CD4-positive, alpha-beta memory T cell (primary cell): Measurements from ENCODE around the gene MFAP1. TPM values are rescaled to one million over a fixed set of nuclear protein-coding genes. Genes with fewer than 3 reads are reported as not detected.
"Not testable (repeated sequence)": the region's sequence is repeated elsewhere in the genome, so short reads cannot be mapped to it uniquely, and the experiment has no call there.

ENCODE experiments used
- CTCF ChIA-PET: fragments of 350-600 bp; sonication (Branson Sonifier 250); formaldehyde crosslinking; loops from one replicate; lab custom pipeline; 2021; ENCODE audit warnings: inconsistent platforms; ENCODE audit not compliant: partially characterized antibody; lab: Charles Lee
- POLR2A ChIA-PET: fragments of 350-600 bp; sonication (Branson Sonifier 250); formaldehyde crosslinking; loops from one replicate; lab custom pipeline; 2021; ENCODE audit not compliant: partially characterized antibody; lab: Charles Lee
- DNase-seq, 5 donors: peaks; one replicate each; pipeline versions ENCODE4 v3.0.0 to v3.0.0-alpha.2; 2020 to 2022; ENCODE audit warnings: mixed read lengths in 1 of 5
- H3K27ac ChIP-seq: one replicate; pipeline ENCODE4 v1.7.0; 2013; ENCODE audit warnings: low read depth, low read length
- H3K27me3 ChIP-seq: 2 replicates; pipeline ENCODE4 v1.7.0; 2013; ENCODE audit warnings: mild to moderate bottlenecking, low read length, moderate library complexity; ENCODE audit not compliant: insufficient read depth
- H3K36me3 ChIP-seq: 2 replicates; pipeline ENCODE4 v1.7.0; 2013; ENCODE audit warnings: mild to moderate bottlenecking, low read length, moderate library complexity; ENCODE audit not compliant: insufficient read depth
- H3K4me1 ChIP-seq: 2 replicates; pipeline ENCODE4 v1.7.0; 2013; ENCODE audit warnings: mild to moderate bottlenecking, low read length, moderate library complexity; ENCODE audit not compliant: insufficient read depth
- H3K4me3 ChIP-seq, 2 donors: one replicate each; pipeline ENCODE4 v1.7.0; 2013; ENCODE audit warnings: low read length in 2 of 2, mild to moderate bottlenecking in 1 of 2
- H3K9me3 ChIP-seq, 2 donors: one replicate each; pipeline ENCODE4 v1.7.0; 2013; ENCODE audit warnings: low read length in 2 of 2, control low read depth in 1 of 2; ENCODE audit not compliant: control insufficient read depth in 1 of 2
- H3K27ac Mint-ChIP-seq, 7 donors: one replicate each; pipeline ENCODE4 v1.8.0; 2020 to 2021; ENCODE audit warnings: mixed read lengths in 7 of 7, mild to moderate bottlenecking in 6 of 7, inconsistent platforms in 3 of 7, moderate library complexity in 3 of 7
- H3K27me3 Mint-ChIP-seq, 2 donors: one replicate each; pipeline ENCODE4 v1.8.0; 2020 to 2021; ENCODE audit warnings: mixed read lengths in 2 of 2
- H3K36me3 Mint-ChIP-seq, 2 donors: one replicate each; pipeline ENCODE4 v1.8.0; 2020 to 2021; ENCODE audit warnings: mixed read lengths in 2 of 2, inconsistent platforms in 1 of 2, mild to moderate bottlenecking in 1 of 2
- H3K4me1 Mint-ChIP-seq, 4 donors: one replicate each; pipeline ENCODE4 v1.8.0; 2020 to 2021; ENCODE audit warnings: mixed read lengths in 4 of 4, mild to moderate bottlenecking in 1 of 4
- H3K4me3 Mint-ChIP-seq, 8 donors: one replicate each; pipeline ENCODE4 v1.8.0; 2020 to 2021; ENCODE audit warnings: mixed read lengths in 8 of 8, mild to moderate bottlenecking in 7 of 8, moderate library complexity in 6 of 8, inconsistent platforms in 3 of 8
- H3K9me3 Mint-ChIP-seq, 8 donors: one replicate each; pipeline ENCODE4 v1.8.0; 2020 to 2021; ENCODE audit warnings: mixed read lengths in 8 of 8, mild to moderate bottlenecking in 5 of 8, inconsistent platforms in 3 of 8, moderate library complexity in 1 of 8
- intact Hi-C: fragments of 100-400 bp; cut with micrococcal nuclease; formaldehyde crosslinking; loops from one replicate; pipeline ENCODE4 v1.15.1; 2023
- polyA plus RNA-seq, 2 donors: library from polyadenylated mRNA; unstranded; fragments of 300-500 nt; fragmentation: Illumina TruSeq; gene quantifications; one replicate each; pipeline ENCODE4 v1.2.3, GENCODE V29; 2021
- total RNA-seq, 2 experiments: library from RNA; stranded (reverse); gene quantifications; one replicate each; pipeline ENCODE4 v1.2.3, GENCODE V29; 2021

MFAP1 gene
- total and polyA plus RNA-seq, 4 experiments from 2014 or later, result 5.4 to 25.9 (median 23.7) TPM

- H3K27me3 Mint-ChIP-seq, H3K9me3 ChIP-seq, H3K27me3 ChIP-seq, intact Hi-C loops, DNase-seq, H3K27ac ChIP-seq, H3K9me3 Mint-ChIP-seq, H3K4me3 ChIP-seq, CTCF ChIA-PET, H3K36me3 ChIP-seq: not testable (repeated sequence)
- Mint-ChIP-seq H3K36me3 (peaks cover 22 to 23% of the 10 kb centered on the region in 2 donors), H3K4me3 (peak overlapping the region in 3 of 8 donors; percentile 11 to 45 (median 27)), H3K4me1 (peaks cover 19 to 49% (median 33%) of the 10 kb centered on the region in 4 donors), H3K27ac (peak overlapping the region in 6 of 7 donors; percentile 46 to 93 (median 70))
- POLR2A ChIA-PET, result interaction anchor here (1.2 to 1.7 kb wide), 4 partner anchors 10 to 55 kb away, joined by 4 to 5 read pairs (median 4); partner anchors contain the start of genes ELL3, HYPK and SERINC4
- peaks cover 37% of the 10 kb centered on the region for H3K4me1 ChIP-seq
Measured at GRCh38 chr15:43831519-43832052, 7.1 kb upstream of the MFAP1 start.

DNA sequence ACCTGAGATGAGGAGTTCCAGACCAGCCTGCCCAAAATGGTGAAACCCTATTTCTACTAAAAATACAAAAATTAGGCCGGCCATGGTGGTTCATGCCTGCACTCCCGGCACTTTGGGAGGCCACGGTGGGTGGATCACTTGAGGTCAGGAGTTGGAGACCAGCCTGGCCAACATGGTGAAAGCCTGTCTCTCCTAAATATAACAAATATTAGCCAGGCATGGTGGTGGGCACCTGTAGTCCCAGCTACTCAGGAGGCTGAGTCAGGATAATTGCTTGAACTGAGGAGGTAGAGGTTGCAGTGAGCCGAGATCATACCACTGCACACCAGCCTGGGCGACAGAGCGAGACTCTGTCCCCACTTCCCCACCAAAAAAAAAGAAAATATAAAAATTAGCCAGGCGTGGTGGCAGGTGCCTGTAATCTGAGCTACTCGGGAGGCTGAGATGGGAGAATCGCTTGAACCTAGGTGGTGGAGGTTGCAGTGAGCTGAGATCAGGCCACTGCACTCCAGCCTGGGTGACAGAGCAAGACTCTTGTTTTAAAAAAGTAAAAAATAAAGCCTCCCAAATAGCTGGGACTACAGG, 6.3 kb upstream of the MFAP1 start:
- H3K36me3 ChIP-seq, DNase-seq, H3K4me3 ChIP-seq, H3K9me3 Mint-ChIP-seq, intact Hi-C loops, H3K27ac ChIP-seq, H3K27me3 Mint-ChIP-seq, H3K27me3 ChIP-seq, CTCF ChIA-PET, H3K4me3 Mint-ChIP-seq, H3K9me3 ChIP-seq: not testable (repeated sequence)
- Mint-ChIP-seq H3K36me3 (peaks cover 14 to 17% of the 10 kb centered on the region in 2 donors), H3K27ac (peak overlapping the region in 2 of 7 donors; percentile 25 to 60), H3K4me1 (peaks cover 21 to 57% (median 38%) of the 10 kb centered on the region in 4 donors)
- POLR2A ChIA-PET, result interaction anchor here (1.2 to 1.7 kb wide), 2 partner anchors 30 to 54 kb away, joined by 4 to 5 read pairs; partner anchors contain the start of genes ELL3, HYPK and SERINC4
- H3K4me1 ChIP-seq, result peaks cover 45% of the 10 kb centered on the region

- DNase-seq, H3K9me3 Mint-ChIP-seq, H3K9me3 ChIP-seq, H3K27me3 ChIP-seq, H3K27ac ChIP-seq, CTCF ChIA-PET, H3K4me3 ChIP-seq, H3K27me3 Mint-ChIP-seq, H3K36me3 ChIP-seq: not testable (repeated sequence)
- intact Hi-C loops, result loop anchor here (5.0 to 10.0 kb wide), 2 partner anchors 315 to 597 kb away; partner anchors contain the start of genes CTDSPL2 and MAP1A
- Mint-ChIP-seq H3K4me1 (peaks cover 23 to 61% (median 40%) of the 10 kb centered on the region in 4 donors), H3K27ac (peak overlapping the region in 6 of 7 donors; percentile 17 to 79 (median 52)), H3K36me3 (peaks cover 11 to 13% of the 10 kb centered on the region in 2 donors), H3K4me3 (peak overlapping the region in 1 of 8 donors; percentile 62)
- POLR2A ChIA-PET, result interaction anchor here (0.6 kb wide), 1 partner anchor 18 kb away, joined by 3 read pairs; no protein-coding TSS in a partner anchor
- H3K4me1 ChIP-seq, result peaks cover 52% of the 10 kb centered on the region
Measured at GRCh38 chr15:43829951-43830540, 5.6 kb upstream of the MFAP1 start.

- ChIA-PET POLR2A (interaction anchor here (1.0 to 8.9 kb wide), 10 partner anchors 9 to 83 kb away, joined by 3 to 92 read pairs (median 4); partner anchors contain the start of genes ELL3, HYPK and SERINC4), CTCF (interaction anchor here (0.8 to 1.4 kb wide), 5 partner anchors 9 to 55 kb away, joined by 3 to 4 read pairs (median 3); partner anchors contain the start of gene ELL3)
- Histone ChIP-seq H3K27ac (peak overlapping the region; percentile 81), H3K9me3 (no peaks in the 10 kb centered on the region), H3K4me3 (peak overlapping the region; percentile 21 to 47), H3K27me3 (no peaks in the 10 kb centered on the region), H3K4me1 (peaks cover 62% of the 10 kb centered on the region), H3K36me3 (no peaks in the 10 kb centered on the region)
- peak in 4 of 5 donors; percentile 10 to 21 (median 14) for DNase-seq
- peaks cover 27 to 72% (median 51%) of the 10 kb centered on the region in 4 donors for H3K4me1 Mint-ChIP-seq
- peaks cover 7 to 13% of the 10 kb centered on the region in 2 donors for H3K36me3 Mint-ChIP-seq
- intact Hi-C loops, result loop anchor here (5.0 to 10.0 kb wide), 2 partner anchors 313 to 599 kb away; partner anchors contain the start of genes CTDSPL2 and MAP1A
- peak overlapping the region; percentile 81 to 94 (median 91) for H3K4me3 Mint-ChIP-seq
- H3K9me3 Mint-ChIP-seq, result no peaks in the 10 kb centered on the region
- no peaks in the 10 kb centered on the region for H3K27me3 Mint-ChIP-seq
- peak overlapping the region; percentile 88 to 98 (median 92) for H3K27ac Mint-ChIP-seq
Measured at GRCh38 chr15:43828061-43828657, 3.7 kb upstream of the MFAP1 start.

DNA sequence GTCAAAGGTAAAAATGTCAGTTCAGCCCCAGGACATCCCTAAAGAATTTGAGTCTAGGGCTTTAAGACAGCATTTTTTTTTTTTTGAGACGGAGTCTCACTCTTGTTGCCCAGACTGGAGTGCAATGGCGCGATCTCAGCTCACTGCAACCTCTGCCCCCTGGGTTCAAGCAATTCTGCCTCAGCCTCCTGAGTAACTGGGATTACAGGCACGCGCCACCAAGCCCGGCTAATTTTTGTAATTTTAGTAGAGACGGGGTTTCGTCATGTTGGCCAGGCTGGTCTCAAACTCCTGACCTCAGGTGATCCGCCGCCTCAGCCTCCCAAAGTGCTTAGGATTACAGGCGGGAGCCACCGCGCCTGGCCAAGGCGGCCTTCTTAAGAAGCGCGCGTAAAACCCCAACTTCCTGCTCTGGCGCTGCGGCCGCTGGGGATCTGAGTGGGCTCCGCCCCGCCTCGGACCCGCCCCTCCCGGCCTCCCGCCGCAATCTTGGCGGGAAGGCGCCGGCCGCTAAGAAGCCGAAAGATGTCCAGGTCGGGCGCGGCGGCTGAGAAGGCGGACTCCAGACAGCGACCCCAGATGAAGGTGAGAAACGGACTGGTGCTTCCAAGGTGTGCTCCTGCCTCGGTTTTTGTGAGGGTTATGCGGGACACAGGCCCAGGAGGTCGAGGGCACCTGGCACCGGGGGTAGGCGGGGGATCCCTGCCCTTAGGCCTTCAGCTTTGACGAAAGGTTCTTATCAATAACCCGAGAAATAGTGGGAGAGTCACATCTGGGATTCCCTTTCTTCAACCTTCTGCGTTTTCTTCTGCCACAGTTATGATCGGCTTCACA, 2.2 kb upstream of the MFAP1 start, which contains the start of gene WDR76:
Gene WDR76 (plus strand): TSS at position 495 of the 834 bp plus-strand sequence. CDS start 31 bp downstream, at position 526.
- ChIA-PET POLR2A (interaction anchor here (0.6 to 8.9 kb wide), 9 partner anchors 10 to 81 kb away, joined by 3 to 92 read pairs (median 6); partner anchors contain the start of genes ELL3, HYPK and SERINC4), CTCF (interaction anchor here (1.3 kb wide), 1 partner anchor 15 kb away, joined by 3 read pairs; no protein-coding TSS in a partner anchor)
- Mint-ChIP-seq H3K4me3 (peak within 1 kb of the TSS; percentile 81 to 94 (median 91)), H3K4me1 (peaks cover 27 to 78% (median 51%) of the 10 kb centered on the region in 4 donors), H3K27me3 (no peaks in the 10 kb centered on the region), H3K27ac (peak within 1 kb of the TSS; percentile 88 to 98 (median 92)), H3K36me3 (peaks cover 4 to 10% of the 10 kb centered on the region in 2 donors), H3K9me3 (no peaks in the 10 kb centered on the region)
- Histone ChIP-seq H3K27ac (peak within 1 kb of the TSS; percentile 81), H3K4me1 (peaks cover 65% of the 10 kb centered on the region), H3K27me3 (no peaks in the 10 kb centered on the region), H3K36me3 (no peaks in the 10 kb centered on the region), H3K4me3 (peak within 1 kb of the TSS; percentile 47 to 73), H3K9me3 (no peaks in the 10 kb centered on the region)
- intact Hi-C loops, result loop anchor here (5.0 to 10.0 kb wide), 2 partner anchors 312 to 601 kb away; partner anchors contain the start of genes CTDSPL2 and MAP1A
- peak; percentile 56 to 76 (median 61) for DNase-seq

GRCh38 chr15:43826029-43826507, 1.6 kb upstream of the MFAP1 start:
- ChIA-PET CTCF (no interaction called here), POLR2A (interaction anchor here (2.4 to 8.9 kb wide), 2 partner anchors 25 to 49 kb away, joined by 7 to 92 read pairs; partner anchors contain the start of genes ELL3, HYPK and SERINC4)
- Histone ChIP-seq H3K36me3 (no peaks in the 10 kb centered on the region), H3K4me3 (peak overlapping the region in 1 of 2 donors; percentile 47), H3K27ac (peak overlapping the region; percentile 81), H3K27me3 (no peaks in the 10 kb centered on the region), H3K9me3 (no peaks in the 10 kb centered on the region), H3K4me1 (peaks cover 67% of the 10 kb centered on the region)
- intact Hi-C loops, result loop anchor here (5.0 to 10.0 kb wide), 2 partner anchors 311 to 601 kb away; partner anchors contain the start of genes CTDSPL2 and MAP1A
- Mint-ChIP-seq H3K36me3 (peaks cover 4 to 14% of the 10 kb centered on the region in 2 donors), H3K4me3 (peak overlapping the region; percentile 81 to 94 (median 91)), H3K4me1 (peaks cover 32 to 79% (median 54%) of the 10 kb centered on the region in 4 donors), H3K9me3 (no peaks in the 10 kb centered on the region), H3K27ac (peak overlapping the region; percentile 88 to 98 (median 92)), H3K27me3 (no peaks in the 10 kb centered on the region)
- DNase-seq, result no peak
